ENCODE results near the gene MPIG6B. TPM values are rescaled to one million over a fixed set of nuclear protein-coding genes. Genes with fewer than 3 reads are reported as not detected.

The MPIG6B gene
- total RNA-seq, 1 experiment from 2014 or later, result not detected

GRCh38 chr6:31707701-31708100 is 15.5 kb upstream of the MPIG6B start:
- no peaks in the 10 kb centered on the region for H3K27me3 ChIP-seq (ENCODE audit: insufficient read depth, low read length)
- no peak overlapping the region for H3K4ac ChIP-seq (ENCODE audit: low read depth, low read length)
- Mint-ChIP-seq H3K9me3 (no peaks in the 10 kb centered on the region; a peak in 1 of 5 replicates), H3K36me3 (ENCODE audit: insufficient read depth in 1 of 3, low read depth in 3 of 3) (no peaks in the 10 kb centered on the region), H3K4me1 (peaks cover 14 to 19% of the 10 kb centered on the region in 2 experiments), H3K27me3 (ENCODE audit: low read depth) (peaks cover 9% of the 10 kb centered on the region), H3K4me3 (no peak overlapping the region), H3K27ac (peak overlapping the region in 1 of 3 experiments; percentile 54; a peak in 1 of 7 replicates)
- TF ChIP-seq CTCF (conservative IDR thresholded peaks at IDR 0.05), result no peak
- no CpG with 5 or more reads among the region's 10 CpGs for WGBS (ENCODE audit: extremely low coverage, insufficient read length, low lambda C conversion rate)
- no peak overlapping the region for H2BK15ac ChIP-seq (ENCODE audit: low read depth, low read length)
- no peak overlapping the region for H2AFZ ChIP-seq (ENCODE audit: low read length)
- no peak overlapping the region for H2BK5ac ChIP-seq (ENCODE audit: insufficient read length, low read length)
- H3K56ac ChIP-seq (ENCODE audit: insufficient read length, low read depth, low read length), result no peak overlapping the region
- no peak overlapping the region for H4K8ac ChIP-seq (replicated peaks; ENCODE audit: insufficient read length, low read depth, low read length)
- no peak overlapping the region for H3K27ac ChIP-seq (ENCODE audit: insufficient read length, low read depth, low read length)
- H3K4me2 ChIP-seq (ENCODE audit: insufficient read depth, insufficient read length, low read length), result no peak overlapping the region
- no peak overlapping the region for H2BK120ac ChIP-seq (ENCODE audit: low read depth, low read length, poor library complexity, severe bottlenecking)
- no peak overlapping the region for H3K23ac ChIP-seq (ENCODE audit: insufficient read length, low read depth, low read length)
- no peak overlapping the region for H3T11ph ChIP-seq (ENCODE audit: low read length)
- no peaks in the 10 kb centered on the region for H4K20me1 ChIP-seq (ENCODE audit: control insufficient read depth, insufficient read depth, insufficient read length)
- no peaks in the 10 kb centered on the region for H3K9me3 ChIP-seq (ENCODE audit: control insufficient read depth, low read depth, low read length)
- no peak overlapping the region for H3K9ac ChIP-seq (ENCODE audit: extremely low read depth, insufficient read length, low read length)
- no peak overlapping the region for H2BK20ac ChIP-seq (ENCODE audit: low read depth, low read length, poor library complexity, severe bottlenecking)
- H4K5ac ChIP-seq (ENCODE audit: insufficient read length, low read depth, low read length), result no peak overlapping the region
- no peak overlapping the region for H2AK5ac ChIP-seq (ENCODE audit: insufficient read length, low read length)
- H3K79me2 ChIP-seq (ENCODE audit: insufficient read depth, low read length), result no peaks in the 10 kb centered on the region
- H3K23me2 ChIP-seq (ENCODE audit: insufficient read length, low read depth, low read length, poor library complexity, severe bottlenecking), result peaks cover 1% of the 10 kb centered on the region
- no peak overlapping the region for H4K91ac ChIP-seq (ENCODE audit: insufficient read length, low read depth, low read length)
- H3K79me1 ChIP-seq (ENCODE audit: insufficient read depth, low read depth, low read length, poor library complexity, severe bottlenecking), result no peaks in the 10 kb centered on the region
- H3K18ac ChIP-seq (ENCODE audit: insufficient read length, low read depth, low read length), result no peak overlapping the region
- no peaks in the 10 kb centered on the region; the same call in 1 of the 2 replicates for H3K4me1 ChIP-seq (ENCODE audit: insufficient read depth, low read length)
- no peak for DNase-seq
- no peak overlapping the region for H3K14ac ChIP-seq (ENCODE audit: insufficient read depth, low read length)
- no peak overlapping the region for H2BK12ac ChIP-seq (ENCODE audit: insufficient read length, low read depth, low read length)
